AG04450 (cell line): ENCODE results near the gene SPATC1L. TPM values are rescaled to one million over a fixed set of nuclear protein-coding genes. Genes with fewer than 3 reads are reported as not detected.
"Not testable (repeated sequence)": the region's sequence is repeated elsewhere in the genome, so short reads cannot be mapped to it uniquely, and the experiment has no call there.

Experiments used
- CTCF ChIA-PET: fragments of 300-600, 350-600 bp; formaldehyde crosslinking; extraction: SDS; loops from one replicate; lab custom pipeline; 2022; ENCODE audit warnings: antibody characterized with exemption, inconsistent platforms; lab: Charles Lee
- POLR2A ChIA-PET: fragments of 350-600 bp; formaldehyde crosslinking; extraction: SDS; loops from one replicate; lab custom pipeline; 2021; ENCODE audit warnings: antibody characterized with exemption, inconsistent platforms; lab: Yijun Ruan, JAX
- DNase-seq: peaks from one replicate; pipeline ENCODE4 v3.0.0-alpha.2; 2011; ENCODE audit warnings: low read depth, low spot score
- H3K27ac ChIP-seq: one replicate; pipeline ENCODE4 v1.5.1; 2012; ENCODE audit warnings: low read depth, low read length, control low read depth
- H3K27me3 ChIP-seq: one replicate; pipeline ENCODE4 v1.6.0; 2012; ENCODE audit warnings: low read length; ENCODE audit not compliant: control insufficient read depth, insufficient read depth
- H3K4me3 ChIP-seq: 2 replicates; pipeline ENCODE4 v1.5.1; 2011; ENCODE audit warnings: mild to moderate bottlenecking, low read depth, low read length, control low read depth
- H3K9me3 ChIP-seq: 2 replicates; pipeline ENCODE4 v1.5.1; 2012; ENCODE audit warnings: low read length; ENCODE audit not compliant: control insufficient read depth, insufficient read depth
- CTCF ChIP-seq: IDR thresholded peaks from 2 replicates; pipeline ENCODE4 v1.5.1; 2011; ENCODE audit warnings: low read depth, low read length, control low read depth, inconsistent platforms
- polyA plus RNA-seq: library from polyadenylated mRNA; depleted of rRNA; stranded (reverse); fragments of >200 nt; gene quantifications from 2 replicates; pipeline ENCODE4 v1.2.3, GENCODE V29; 2011

Gene SPATC1L
- polyA plus RNA-seq, 1 experiment, result 1.6 TPM

DNA sequence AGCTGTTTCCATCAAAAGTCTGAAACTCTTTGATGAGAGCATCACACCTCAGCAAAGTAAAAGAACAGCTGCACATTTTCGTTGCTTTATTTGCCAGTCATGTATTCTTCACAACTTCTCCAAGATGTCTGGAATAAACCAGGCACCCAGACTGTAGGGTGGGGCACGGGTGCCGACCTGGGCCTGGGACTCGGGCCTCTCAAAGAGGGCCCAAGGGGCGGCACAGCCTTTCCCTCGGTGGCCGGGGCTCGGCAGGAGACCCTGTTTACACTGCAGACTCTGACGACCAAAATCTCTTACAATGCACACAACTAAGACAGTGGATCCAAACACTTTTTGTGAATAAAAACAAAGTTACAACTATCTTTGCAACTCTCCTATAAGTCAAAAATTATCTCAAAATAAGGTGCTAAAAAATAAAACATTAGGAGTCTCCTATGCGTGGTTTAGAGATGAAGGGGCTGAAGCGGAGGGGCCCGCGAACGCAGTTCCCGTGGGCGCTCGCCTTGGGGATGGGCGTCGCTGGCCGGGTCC, 43.6 kb upstream of the SPATC1L start:
- ChIA-PET POLR2A (interaction anchor here (0.5 to 0.9 kb wide), 5 partner anchors 37 to 149 kb away, joined by 3 to 4 read pairs (median 3); no protein-coding TSS in a partner anchor), CTCF (interaction anchor here (0.7 to 1.2 kb wide), 2 partner anchors 84 to 85 kb away, joined by 3 read pairs; no protein-coding TSS in a partner anchor)
- peak overlapping the region; percentile 89 for H3K4me3 ChIP-seq

DNA sequence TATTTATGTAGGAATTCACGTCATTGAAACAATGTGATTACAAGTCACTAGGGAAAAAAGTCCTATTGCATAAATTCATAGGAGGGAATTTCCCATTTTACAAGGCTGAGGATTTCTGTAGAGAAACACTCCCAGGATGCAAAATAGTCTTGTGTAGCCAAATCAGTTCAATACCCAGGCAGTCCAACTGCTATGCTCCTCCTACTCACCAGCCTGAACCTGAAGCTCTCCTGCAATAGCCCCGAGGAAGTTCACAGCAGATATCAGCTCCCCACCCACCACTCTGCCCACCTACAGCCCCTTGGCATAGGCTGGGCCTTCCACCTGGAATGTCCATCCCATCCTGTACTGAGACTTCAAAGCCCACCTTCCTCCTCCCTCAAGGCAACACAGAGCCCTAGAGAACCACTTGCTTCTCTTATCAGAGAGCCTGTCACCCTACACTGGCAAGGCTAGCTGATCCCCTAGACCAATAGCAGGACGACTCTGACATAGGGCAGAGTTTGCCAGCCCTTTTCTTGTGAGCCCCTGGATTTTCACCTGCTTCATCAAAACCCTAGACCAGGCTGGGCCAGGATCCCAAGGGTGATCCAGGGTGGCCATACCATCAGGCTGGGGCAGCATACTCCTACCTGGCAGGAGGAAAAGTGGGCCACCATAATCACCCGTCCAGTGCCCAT, 42.8 kb upstream of the SPATC1L start:
- H3K27ac ChIP-seq, result no peak overlapping the region
- no peak for DNase-seq
- POLR2A ChIA-PET, result interaction anchor here (0.6 to 0.9 kb wide), 2 partner anchors 74 to 148 kb away, joined by 3 read pairs; no protein-coding TSS in a partner anchor
- TF ChIP-seq CTCF, result no peak
- peak overlapping the region; percentile 89 for H3K4me3 ChIP-seq
- no peaks in the 10 kb centered on the region; the same call in 1 of the 2 replicates for H3K9me3 ChIP-seq
- CTCF ChIA-PET, result interaction anchor here (1.0 to 1.2 kb wide), 2 partner anchors 83 to 84 kb away, joined by 3 read pairs; no protein-coding TSS in a partner anchor
- no peaks in the 10 kb centered on the region for H3K27me3 ChIP-seq

More for the DNA sequence above, 43.6 kb upstream of the SPATC1L start:
- H3K27ac ChIP-seq, result peak overlapping the region; percentile 52
- DNase-seq, result no peak
- H3K9me3 ChIP-seq, result no peaks in the 10 kb centered on the region; the same call in 1 of the 2 replicates
- no peaks in the 10 kb centered on the region for H3K27me3 ChIP-seq
- no peak for TF ChIP-seq CTCF

GRCh38 chr21:46226146-46226545, 41.9 kb upstream of the SPATC1L start:
- no peaks in the 10 kb centered on the region; the same call in 1 of the 2 replicates for H3K9me3 ChIP-seq
- H3K27me3 ChIP-seq, result no peaks in the 10 kb centered on the region
- ChIA-PET CTCF (interaction anchor here (0.7 kb wide), 1 partner anchor 34 kb away, joined by 3 read pairs; no protein-coding TSS in a partner anchor), POLR2A (no interaction called here)
- H3K4me3 ChIP-seq, result peak overlapping the region; percentile 27
- no peak for TF ChIP-seq CTCF
- no peak overlapping the region for H3K27ac ChIP-seq
- no peak for DNase-seq

- POLR2A ChIA-PET, H3K4me3 ChIP-seq, H3K27ac ChIP-seq, H3K9me3 ChIP-seq, CTCF ChIA-PET, H3K27me3 ChIP-seq, DNase-seq: not testable (repeated sequence)
Measured at GRCh38 chr21:46223661-46224060, 39.4 kb upstream of the SPATC1L start.

DNA sequence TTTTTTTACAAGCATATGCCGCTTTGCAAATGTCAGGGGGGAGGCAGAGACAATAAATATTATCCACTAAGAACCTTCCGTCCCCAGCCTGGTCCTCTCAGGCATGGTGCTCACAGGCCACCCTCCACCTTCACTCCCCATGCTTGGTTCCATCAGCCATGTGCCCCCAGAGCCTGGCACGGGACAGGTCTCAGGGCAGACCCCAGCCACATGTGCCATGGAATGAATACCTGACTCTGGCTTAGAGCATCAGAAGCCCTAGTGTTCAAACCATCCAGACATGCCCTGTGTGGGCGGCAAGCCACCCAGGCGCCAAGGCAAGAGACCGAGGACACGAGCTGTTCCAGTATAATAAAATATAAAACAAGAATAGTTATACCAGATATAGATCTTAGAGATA, 39.0 kb upstream of the SPATC1L start:
- no peak for DNase-seq
- H3K27ac ChIP-seq, result no peak overlapping the region
- CTCF ChIA-PET, result no interaction called here
- no peak for TF ChIP-seq CTCF
- no peaks in the 10 kb centered on the region; the same call in 1 of the 2 replicates for H3K9me3 ChIP-seq
- no peak overlapping the region for H3K4me3 ChIP-seq
- POLR2A ChIA-PET, result no interaction called here
- H3K27me3 ChIP-seq, result no peaks in the 10 kb centered on the region
